HG03135 (cell line): ENCODE measurements around the gene KLHL30.

Experiments
- ATAC-seq: cut with Tn5 transposase; IDR thresholded peaks from one replicate; pipeline ENCODE4 v1.9.1; 2021; ENCODE audit warnings: mild to moderate bottlenecking, moderate library complexity; ENCODE audit not compliant: unreplicated experiment

KLHL30 gene

DNA sequence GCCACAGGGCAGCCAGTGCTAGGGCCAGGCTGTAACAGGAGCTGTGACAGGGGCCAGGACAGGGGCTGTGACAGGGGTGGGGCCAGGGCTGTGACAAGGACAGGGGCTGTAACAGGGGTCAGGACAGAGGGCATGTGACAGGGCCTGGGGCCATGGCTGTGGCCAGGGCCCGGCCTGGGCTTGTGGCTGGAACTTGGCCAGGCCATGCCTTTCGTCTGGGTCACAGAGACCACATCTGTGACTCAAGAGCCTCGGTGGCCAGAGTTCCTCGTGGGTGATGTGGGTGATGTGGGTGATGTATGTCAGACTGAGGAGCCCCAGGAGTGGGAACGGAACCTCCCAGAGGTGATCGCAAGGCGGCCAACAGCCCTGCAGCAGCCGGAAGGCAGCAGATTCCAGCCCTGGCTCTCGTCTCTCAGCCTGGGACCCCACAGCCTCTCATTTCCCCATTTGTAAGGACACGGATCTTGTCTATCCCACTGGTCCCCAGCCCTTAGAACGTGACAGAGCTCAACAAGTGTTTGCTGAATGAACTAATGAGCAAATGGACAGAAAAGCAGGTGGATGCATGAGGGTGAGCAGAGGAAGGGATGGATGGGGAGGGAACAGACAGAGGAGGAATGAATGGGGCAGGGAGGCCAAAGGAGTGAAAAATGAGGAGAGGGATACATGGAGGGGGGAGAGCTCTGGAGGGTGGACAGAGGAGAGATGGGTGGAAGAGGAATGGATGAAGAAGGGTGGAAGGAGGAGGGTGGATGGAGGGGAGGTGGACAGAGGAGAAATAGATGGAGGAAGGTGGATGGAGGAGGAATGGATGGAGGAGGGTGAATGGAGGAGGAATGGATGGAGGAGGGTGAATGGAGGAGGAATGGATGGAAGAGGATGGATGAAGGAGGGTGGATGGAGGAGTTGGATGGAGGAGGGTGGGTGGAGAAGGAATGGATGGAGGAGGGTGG lies 21.0 kb upstream of the KLHL30 start:
- ATAC-seq: no peak

DNA sequence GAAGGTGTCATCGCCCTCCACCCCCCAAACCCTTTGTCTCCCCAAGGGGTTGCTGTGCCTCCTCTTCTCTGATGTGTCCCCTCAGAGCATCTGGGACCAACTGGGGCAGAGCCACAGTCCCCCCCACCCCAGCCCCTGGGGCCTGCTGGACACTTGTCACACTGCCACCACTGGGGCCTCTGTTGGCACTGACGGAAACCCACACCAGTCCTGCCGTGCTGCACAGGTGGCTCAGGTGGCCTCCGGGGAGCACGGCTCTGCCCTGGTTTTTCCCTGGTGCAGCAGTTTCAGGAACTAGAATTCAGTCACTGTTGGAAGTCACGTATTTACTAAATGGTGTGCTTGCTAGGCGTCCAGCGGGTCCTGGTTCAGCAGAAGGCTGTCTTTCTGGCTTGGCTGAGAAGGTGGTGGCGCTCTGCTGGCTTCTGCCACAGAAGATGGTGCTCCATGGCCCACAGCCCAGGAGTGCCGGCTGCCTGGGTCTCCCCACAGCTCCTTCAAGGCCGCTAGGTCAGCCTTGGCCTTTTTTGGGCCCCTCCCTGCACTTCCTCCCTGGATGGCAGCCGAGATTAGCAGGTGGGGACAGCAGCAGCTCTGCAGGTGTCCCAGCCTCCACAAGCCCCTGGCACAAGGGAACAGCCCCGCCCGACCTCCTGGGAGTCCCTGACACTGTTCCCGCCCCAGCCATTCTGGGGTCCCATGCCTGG lies 18.6 kb upstream of the KLHL30 start:
- ATAC-seq: no peak

- ATAC-seq: no peak
Observed at GRCh38 chr2:238120463-238121298, 17.8 kb upstream of the KLHL30 start.

GRCh38 chr2:238121511-238122286 lies 16.8 kb upstream of the KLHL30 start:
- no peak for ATAC-seq

GRCh38 chr2:238122287-238123217 lies 15.9 kb upstream of the KLHL30 start:
- ATAC-seq: no peak

GRCh38 chr2:238123218-238123971 lies 15.1 kb upstream of the KLHL30 start:
- ATAC-seq: no peak

GRCh38 chr2:238123991-238124470 lies 14.4 kb upstream of the KLHL30 start:
- ATAC-seq: no peak

DNA sequence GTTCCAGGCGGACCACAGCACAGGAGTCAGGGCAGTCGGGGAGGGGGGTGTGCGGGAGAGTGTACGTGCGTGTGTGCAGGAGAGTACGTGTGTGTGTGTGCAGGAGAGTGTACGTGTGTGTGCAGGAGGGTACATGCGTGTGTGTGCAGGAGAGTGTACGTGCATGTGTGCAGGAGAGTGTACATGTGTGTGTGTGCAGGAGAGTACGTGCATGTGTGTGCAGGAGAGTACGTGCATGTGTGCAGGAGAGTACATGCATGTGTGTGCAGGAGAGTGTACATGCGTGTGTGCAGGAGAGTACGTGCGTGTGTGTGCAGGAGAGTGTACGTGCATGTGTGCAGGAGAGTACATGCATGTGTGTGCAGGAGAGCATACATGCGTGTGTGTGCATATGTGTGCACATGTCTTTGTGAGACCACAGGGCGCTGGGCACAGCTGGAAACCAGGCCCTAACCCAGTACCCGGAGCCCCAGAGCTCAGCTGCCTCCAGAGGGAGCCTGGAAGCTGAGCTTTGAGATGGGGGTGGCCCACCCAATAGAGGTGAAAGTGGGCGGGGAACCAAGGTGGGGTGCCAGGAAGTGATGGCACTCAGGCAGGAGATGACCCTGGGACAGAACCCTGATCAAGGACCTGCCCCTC lies 13.9 kb upstream of the KLHL30 start:
- no peak for ATAC-seq

DNA sequence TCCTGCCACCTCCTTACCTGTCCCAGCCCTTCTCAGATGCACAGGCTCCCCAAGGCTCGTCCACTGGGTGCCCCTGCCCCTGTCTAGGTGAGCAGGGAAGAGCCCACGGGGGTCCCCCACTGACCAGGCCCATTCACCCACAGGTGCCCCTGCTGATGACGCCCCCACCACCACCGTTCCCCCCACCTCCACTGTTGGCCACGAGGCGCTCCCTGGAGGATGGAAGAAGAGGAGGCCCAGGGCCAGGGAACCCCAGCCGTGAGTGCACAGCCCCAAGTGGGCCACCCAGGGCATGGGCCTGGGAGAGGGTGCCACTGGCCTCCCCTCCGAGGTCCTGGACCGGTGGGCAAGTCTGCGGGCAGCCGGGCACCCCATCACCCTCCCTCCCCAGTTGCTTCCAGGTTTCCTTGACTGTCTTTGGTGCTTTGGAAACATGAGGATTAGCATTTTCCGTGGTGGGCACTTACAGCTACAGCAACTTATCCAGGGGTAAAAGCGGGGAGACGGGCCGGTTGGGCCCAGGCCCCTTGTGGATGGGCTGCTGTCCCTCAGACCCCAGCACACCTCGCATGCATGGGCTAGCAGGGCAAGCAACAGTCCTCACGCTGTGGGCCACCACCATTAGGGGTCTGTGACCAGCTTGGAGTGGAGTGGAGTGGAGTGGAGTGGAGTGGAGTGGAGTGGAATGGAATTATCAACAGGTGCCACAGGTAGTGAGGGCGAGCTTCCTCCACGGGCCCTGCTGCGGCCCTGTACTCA lies 13.2 kb upstream of the KLHL30 start:
- ATAC-seq: no peak

GRCh38 chr2:238126338-238126737 lies 12.1 kb upstream of the KLHL30 start:
- ATAC-seq: no peak

DNA sequence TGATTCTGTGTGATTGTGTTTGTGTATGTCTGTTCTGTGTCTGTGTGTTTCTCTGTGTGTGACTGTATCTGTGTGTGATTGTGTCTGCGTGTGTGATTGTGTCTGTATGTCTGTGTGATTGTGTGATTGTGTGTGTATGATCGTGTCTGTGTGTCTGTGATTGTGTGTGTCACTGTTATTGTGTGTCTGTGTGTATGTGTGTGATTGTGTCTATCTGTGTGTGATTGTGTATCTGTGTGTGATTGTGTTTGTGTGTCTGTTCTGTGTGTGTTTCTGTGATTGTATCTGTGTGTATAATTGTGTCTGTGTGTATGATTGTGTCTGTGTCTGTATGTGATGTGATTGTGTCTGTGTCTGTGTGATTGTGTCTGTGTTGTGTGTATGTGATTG lies 11.7 kb upstream of the KLHL30 start:
- no peak for ATAC-seq

- peak; percentile 56 for ATAC-seq
Observed at GRCh38 chr2:238127165-238128060, 11.1 kb upstream of the KLHL30 start.

GRCh38 chr2:238128061-238128440 lies 10.4 kb upstream of the KLHL30 start:
- no peak for ATAC-seq

DNA sequence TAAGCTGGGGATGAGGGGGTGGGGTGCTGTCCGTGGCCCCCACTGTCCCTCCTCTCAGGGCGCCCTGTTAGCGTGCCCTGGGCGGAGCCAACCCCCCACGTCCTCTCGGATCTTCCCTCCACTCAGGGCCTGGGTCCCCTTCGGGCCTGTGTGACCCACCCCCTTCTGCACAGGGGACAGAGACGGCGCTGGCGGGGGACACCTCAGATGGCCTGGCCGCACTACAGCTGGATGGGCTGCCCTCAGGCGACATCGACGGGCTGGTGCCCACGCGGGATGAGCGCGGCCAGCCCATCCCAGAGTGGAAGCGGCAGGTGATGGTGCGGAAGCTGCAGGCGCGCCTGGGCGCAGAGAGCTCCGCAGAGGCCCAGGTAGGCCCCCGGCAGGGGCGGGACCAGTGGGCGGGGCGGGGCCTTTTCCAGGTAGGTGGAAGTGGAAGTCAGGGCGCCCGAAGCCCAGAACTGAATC lies 9.9 kb upstream of the KLHL30 start:
- no peak for ATAC-seq

- no peak for ATAC-seq
Observed at GRCh38 chr2:238129166-238130010, 9.1 kb upstream of the KLHL30 start.
